K562 (cell line): ENCODE data around the gene ZNF805. TPM values are rescaled to one million over a fixed set of nuclear protein-coding genes. Genes with fewer than 3 reads are reported as not detected.
A peak's percentile ranks its signal among the peaks of the same experiment; 100 is the strongest.

Source experiments
- DMBX1 ChIP-seq: fragments of 250-450 bp; sonication (Bioruptor Pico); IDR thresholded peaks from 2 replicates; pipeline ENCODE4 v1.8.0; 2022; ENCODE audit warnings: inconsistent platforms, mild to moderate bottlenecking, moderate library complexity, borderline replicate concordance
- FIP1L1 ChIP-seq: fragments of 200-400 bp; formaldehyde crosslinking; IDR thresholded peaks from 2 replicates; pipeline ENCODE4 v1.6.1; 2018; ENCODE audit warnings: mild to moderate bottlenecking, low read depth, low read length; ENCODE audit not compliant: poor library complexity, severe bottlenecking
- GTF2E2 ChIP-seq: fragments of 200-800 bp; sonication (Bioruptor generic); IDR thresholded peaks from 2 replicates; pipeline ENCODE4 v1.6.1; 2016; ENCODE audit warnings: missing genetic modification characterization, missing compliant biosample characterization
- KDM4B ChIP-seq, 2 experiments: fragments of 450-650 bp in 1 of 2; sonication (generic) in 1 of 2; IDR thresholded peaks; 2 replicates each; pipeline ENCODE4 v1.6.1; 2016 to 2017; ENCODE audit warnings: borderline replicate concordance in 2 of 2, antibody characterized with exemption in 1 of 2, low read depth in 1 of 2, mild to moderate bottlenecking in 1 of 2
- MAZ ChIP-seq, 2 experiments: fragments of 450-650 bp in 1 of 2; sonication (generic) in 1 of 2; formaldehyde crosslinking; IDR thresholded peaks in 1 of 2; conservative IDR thresholded peaks in 1 of 2; 2 replicates each; pipeline versions ENCODE4 v1.4.0 to v1.5.0; 2020; ENCODE audit warnings: mild to moderate bottlenecking in 1 of 2, missing genetic modification reagents in 1 of 2
- MTA3 ChIP-seq: fragments of 450-650 bp; formaldehyde crosslinking; IDR thresholded peaks from 2 replicates; pipeline ENCODE4 v1.6.1; 2017; ENCODE audit warnings: mild to moderate bottlenecking, borderline replicate concordance
- NR2C1 ChIP-seq, 2 experiments: fragments of 450-650 bp; IDR thresholded peaks; 2 replicates each; pipeline ENCODE4 v1.6.1; 2017; ENCODE audit warnings: mild to moderate bottlenecking in 2 of 2, antibody characterized with exemption in 1 of 2, inconsistent platforms in 1 of 2, missing compliant biosample characterization in 1 of 2, missing genetic modification characterization in 1 of 2
- PKNOX1 ChIP-seq: fragments of 450-650 bp; IDR thresholded peaks from 2 replicates; pipeline ENCODE4 v1.6.1; 2016
- SMARCC2 ChIP-seq: fragments of 450-650 bp; IDR thresholded peaks from 2 replicates; pipeline ENCODE4 v1.6.1; 2017; ENCODE audit warnings: antibody characterized with exemption, moderate library complexity, mild to moderate bottlenecking, low read depth
- SUPT5H ChIP-seq: fragments of 450-650 bp; IDR thresholded peaks from 2 replicates; pipeline ENCODE4 v1.6.1; 2016
- THRA ChIP-seq: fragments of 450-650 bp; IDR thresholded peaks from 2 replicates; pipeline ENCODE4 v1.6.1; 2017; ENCODE audit warnings: mild to moderate bottlenecking, moderate library complexity
- ZBED1 ChIP-seq: IDR thresholded peaks from 2 replicates; pipeline ENCODE4 v1.6.1; 2014
- ZBTB17 ChIP-seq: fragments of 450-650 bp; formaldehyde crosslinking; IDR thresholded peaks from 2 replicates; pipeline ENCODE4 v1.4.0; 2020; ENCODE audit warnings: mild to moderate bottlenecking
- ZNF324 ChIP-seq: fragments of 250-450 bp; sonication (Bioruptor Pico); IDR thresholded peaks from 2 replicates; pipeline ENCODE4 v1.4.0; 2020; ENCODE audit warnings: mild to moderate bottlenecking
- ZNF407 ChIP-seq: fragments of 450-650 bp; IDR thresholded peaks from 2 replicates; pipeline ENCODE4 v1.6.1; 2016; ENCODE audit warnings: low read depth
- ZNF699 ChIP-seq: fragments of 250-450 bp; sonication (Bioruptor Pico); IDR thresholded peaks from 2 replicates; pipeline ENCODE4 v1.8.0; 2021; ENCODE audit warnings: mild to moderate bottlenecking, moderate library complexity; ENCODE audit not compliant: insufficient replicate concordance
- polyA plus RNA-seq, 8 experiments: library from polyadenylated mRNA; depleted of rRNA in 4 of 8; stranded (reverse) in 5 of 8; unstranded in 3 of 8; fragments of >200 nt; fragmentation: Nextera tagmentation in 2 of 8; fragmentation: Illumina TruSeq in 1 of 8; extraction: Ambion mirVana in 2 of 8; extraction: Trizol in 1 of 8; gene quantifications; 2 replicates each; pipeline versions ENCODE4 v1.2.1 to v1.2.3, GENCODE V29; 2011 to 2014; ENCODE audit warnings: inconsistent platforms in 1 of 8, missing spikeins in 1 of 8
- total RNA-seq, 7 experiments: library from RNA; depleted of rRNA in 6 of 7; stranded (reverse); fragments of >200 nt in 6 of 7; fragmentation: Illumina TruSeq in 2 of 7; extraction: Trizol in 2 of 7; gene quantifications; 2 replicates each; pipeline versions ENCODE4 v1.2.1 to v1.2.3, GENCODE V29; 2011 to 2021; ENCODE audit warnings: low replicate concordance in 1 of 7

ZNF805 gene
- total and polyA plus RNA-seq, 9 of the 15 experiments (the other 6 are each of a cell fraction or from before 2014, with no cell fraction given), result 0.32 to 6.7 (median 3.9) TPM

- TF ChIP-seq SUPT5H (peak; percentile 45), ZNF407 (no peak; the same call in 1 of the 2 replicates), DMBX1 (no peak), THRA (no peak), PKNOX1 (0 out of 2 replicates have a peak, but pooled peaks have one; percentile 43), MTA3 (peak; percentile 13; the same call in 1 of the 2 replicates), KDM4B (IDR thresholded peaks at IDR 0.05; ENCODE audit: borderline replicate concordance in 2 of 2, low read depth in 1 of 2) (0 out of 4 replicates have a peak, but pooled peaks of 1 of the 2 experiments have one; percentile 11), ZBTB17 (CRISPR knock-in tag) (no peak), MAZ (CRISPR knock-in tag; conservative IDR thresholded peaks at IDR 0.05 in 1 of 2, IDR thresholded peaks at IDR 0.05 in 1 of 2) (peak; percentile 31 to 77; a peak in 3 of 4 replicates), ZNF324 (peak; percentile 24; the same call in 1 of the 2 replicates), SMARCC2 (no peak), FIP1L1 (peak; percentile 89), GTF2E2 (peak; percentile 84), NR2C1 (IDR thresholded peaks at IDR 0.05) (peak; percentile 55; the same call in 1 of the 2 replicates), NR2C1 (tag; IDR thresholded peaks at IDR 0.05) (peak; percentile 59; the same call in 1 of the 2 replicates), ZNF699 (CRISPR knock-in tag) (no peak), ZBED1 (peak; percentile 38; the same call in 1 of the 2 replicates)
These were observed 39.9 kb downstream of the ZNF805 start, which contains the start of gene ZNF460 (continued) for GRCh38 chr19:57280165-57280961.
